ENCODE data around the gene AOAH. TPM values are rescaled to one million over a fixed set of nuclear protein-coding genes. Genes with fewer than 3 reads are reported as not detected.

Gene AOAH
- total RNA-seq, 1 experiment from 2014 or later = not detected

- TF ChIP-seq CTCF (IDR thresholded peaks at IDR 0.05; ENCODE audit: insufficient read depth in 1 of 2, low read depth in 1 of 2, low read length in 1 of 2, severe bottlenecking in 1 of 2, unreplicated experiment in 1 of 2) = no peak
- no peak for DNase-seq
- Histone ChIP-seq H3K4me3 (ENCODE audit: low read depth, low read length) (no peak overlapping the region), H3K36me3 (ENCODE audit: control insufficient read depth, insufficient read depth, low read length) (no peaks in the 10 kb centered on the region), H3K4me1 (no peaks in the 10 kb centered on the region), H3K9me3 (no peaks in the 10 kb centered on the region), H3K27me3 (replicated peaks; ENCODE audit: control insufficient read depth, insufficient read depth, low read length) (no peaks in the 10 kb centered on the region; the same call in 1 of the 2 replicates)
- H3K36me3 Mint-ChIP-seq (ENCODE audit: insufficient read depth, unreplicated experiment) = no peaks in the 10 kb centered on the region
- intact Hi-C loops (cut with micrococcal nuclease; ENCODE audit: unreplicated experiment) = no loop called here
- H3K27me3 Mint-ChIP-seq (ENCODE audit: insufficient read depth, unreplicated experiment) = no peaks in the 10 kb centered on the region
- no TSS peak for BruUV-seq (replicated peaks)
- H3K27ac Mint-ChIP-seq (ENCODE audit: unreplicated experiment) = no peak overlapping the region
- no peaks in the 10 kb centered on the region for H3K9me3 Mint-ChIP-seq (ENCODE audit: unreplicated experiment)
- CTCF ChIA-PET = no interaction called here
- H3K4me1 Mint-ChIP-seq (ENCODE audit: low read depth, unreplicated experiment) = no peaks in the 10 kb centered on the region
- POLR2A ChIA-PET = no interaction called here
- no peak overlapping the region for H3K4me3 Mint-ChIP-seq (ENCODE audit: unreplicated experiment)
These were observed 162.2 kb downstream of the AOAH start for GRCh38 chr7:36562121-36562520.

- no TSS peak for BruUV-seq (replicated peaks)
- ChIA-PET CTCF (no interaction called here), POLR2A (no interaction called here)
- no peak for DNase-seq
- Histone ChIP-seq H3K27me3 (replicated peaks; ENCODE audit: control insufficient read depth, insufficient read depth, low read length) (no peaks in the 10 kb centered on the region; the same call in 1 of the 2 replicates), H3K36me3 (ENCODE audit: control insufficient read depth, insufficient read depth, low read length) (no peaks in the 10 kb centered on the region), H3K9me3 (no peaks in the 10 kb centered on the region), H3K4me3 (ENCODE audit: low read depth, low read length) (no peak overlapping the region), H3K4me1 (no peaks in the 10 kb centered on the region)
- H3K9me3 Mint-ChIP-seq (ENCODE audit: unreplicated experiment) = no peaks in the 10 kb centered on the region
- no peaks in the 10 kb centered on the region for H3K36me3 Mint-ChIP-seq (ENCODE audit: insufficient read depth, unreplicated experiment)
- no peak overlapping the region for H3K27ac Mint-ChIP-seq (ENCODE audit: unreplicated experiment)
- intact Hi-C loops (cut with micrococcal nuclease; ENCODE audit: unreplicated experiment) = no loop called here
- no peaks in the 10 kb centered on the region for H3K27me3 Mint-ChIP-seq (ENCODE audit: insufficient read depth, unreplicated experiment)
- H3K4me3 Mint-ChIP-seq (ENCODE audit: unreplicated experiment) = no peak overlapping the region
- no peaks in the 10 kb centered on the region for H3K4me1 Mint-ChIP-seq (ENCODE audit: low read depth, unreplicated experiment)
- TF ChIP-seq CTCF (IDR thresholded peaks at IDR 0.05; ENCODE audit: insufficient read depth in 1 of 2, low read depth in 1 of 2, low read length in 1 of 2, severe bottlenecking in 1 of 2, unreplicated experiment in 1 of 2) = no peak
These were observed 175.3 kb downstream of the AOAH start for GRCh38 chr7:36549029-36549428.

- POLR2A ChIA-PET = no interaction called here
- intact Hi-C loops (cut with micrococcal nuclease; ENCODE audit: unreplicated experiment) = no loop called here
- H3K4me1 Mint-ChIP-seq (ENCODE audit: low read depth, unreplicated experiment) = no peaks in the 10 kb centered on the region
- H3K27me3 Mint-ChIP-seq (ENCODE audit: insufficient read depth, unreplicated experiment) = no peaks in the 10 kb centered on the region
- H3K36me3 Mint-ChIP-seq (ENCODE audit: insufficient read depth, unreplicated experiment) = no peaks in the 10 kb centered on the region
- no peak for DNase-seq
- CTCF ChIA-PET = no interaction called here
- no peak for TF ChIP-seq CTCF (IDR thresholded peaks at IDR 0.05; ENCODE audit: insufficient read depth in 1 of 2, low read depth in 1 of 2, low read length in 1 of 2, severe bottlenecking in 1 of 2, unreplicated experiment in 1 of 2)
- Histone ChIP-seq H3K4me1 (no peaks in the 10 kb centered on the region), H3K27me3 (replicated peaks; ENCODE audit: control insufficient read depth, insufficient read depth, low read length) (no peaks in the 10 kb centered on the region; the same call in 1 of the 2 replicates), H3K4me3 (ENCODE audit: low read depth, low read length) (no peak overlapping the region), H3K36me3 (ENCODE audit: control insufficient read depth, insufficient read depth, low read length) (no peaks in the 10 kb centered on the region), H3K9me3 (no peaks in the 10 kb centered on the region)
- H3K4me3 Mint-ChIP-seq (ENCODE audit: unreplicated experiment) = no peak overlapping the region
- BruUV-seq (replicated peaks) = no TSS peak
- no peaks in the 10 kb centered on the region for H3K9me3 Mint-ChIP-seq (ENCODE audit: unreplicated experiment)
- no peak overlapping the region for H3K27ac Mint-ChIP-seq (ENCODE audit: unreplicated experiment)
These were observed 176.9 kb downstream of the AOAH start for GRCh38 chr7:36547416-36547815.

Data from Caco-2 (cell line).